MCF 10A (cell line): Measurements from ENCODE around the gene CNTN2. TPM values are rescaled to one million over a fixed set of nuclear protein-coding genes. Genes with fewer than 3 reads are reported as not detected.

ENCODE experiments used
- BruUV-seq: library from RNA; stranded (reverse); fragments of 400-500 nt; replicated peaks from 2 replicates; lab custom pipeline; 2021; lab: Mats Ljungman, UMichigan
- CTCF ChIA-PET: fragments of 300-600 bp; sonication (Branson Sonifier 250); formaldehyde crosslinking; extraction: SDS; loops from one replicate; lab custom pipeline; 2021; ENCODE audit warnings: antibody characterized with exemption, inconsistent platforms; lab: Yijun Ruan, JAX
- POLR2A ChIA-PET: fragments of 300-600, 350-650 bp; sonication (Branson Sonifier 250); formaldehyde crosslinking; extraction: SDS; loops from one replicate; lab custom pipeline; 2020; ENCODE audit warnings: antibody characterized with exemption, inconsistent platforms; lab: Yijun Ruan, JAX
- DNase-seq: peaks from one replicate; pipeline ENCODE4 v3.0.0-alpha.2; 2018; ENCODE audit not compliant: unreplicated experiment
- H3K27ac Mint-ChIP-seq: one replicate; pipeline ENCODE4 v1.8.0; 2022; ENCODE audit warnings: mild to moderate bottlenecking, low read depth, mixed read lengths; ENCODE audit not compliant: unreplicated experiment
- H3K27me3 Mint-ChIP-seq: one replicate; pipeline ENCODE4 v1.8.0; 2022; ENCODE audit warnings: mixed read lengths; ENCODE audit not compliant: insufficient read depth, unreplicated experiment
- H3K36me3 Mint-ChIP-seq: one replicate; pipeline ENCODE4 v1.8.0; 2022; ENCODE audit warnings: mild to moderate bottlenecking, moderate library complexity, mixed read lengths; ENCODE audit not compliant: insufficient read depth, unreplicated experiment
- H3K4me1 Mint-ChIP-seq: one replicate; pipeline ENCODE4 v1.8.0; 2022; ENCODE audit warnings: mixed read lengths; ENCODE audit not compliant: insufficient read depth, unreplicated experiment
- H3K4me3 Mint-ChIP-seq: one replicate; pipeline ENCODE4 v1.8.0; 2022; ENCODE audit warnings: mild to moderate bottlenecking, moderate library complexity, mixed read lengths; ENCODE audit not compliant: unreplicated experiment
- H3K9me3 Mint-ChIP-seq: one replicate; pipeline ENCODE4 v1.8.0; 2022; ENCODE audit warnings: mixed read lengths; ENCODE audit not compliant: unreplicated experiment
- intact Hi-C: fragments of 100-400 bp; cut with micrococcal nuclease; formaldehyde crosslinking; loops from 2 replicates; pipeline ENCODE4 v1.14.1; 2022
- total RNA-seq: library from RNA; stranded (reverse); gene quantifications from 2 replicates; pipeline ENCODE4 v1.2.3, GENCODE V29; 2022
- TF ChIP-seq, protein P1 (sequence below): fragments of 200-600 bp; IDR thresholded peaks from one replicate; pipeline ENCODE4 v1.8.0; 2022; ENCODE audit warnings: antibody characterized with exemption, mild to moderate bottlenecking; ENCODE audit not compliant: unreplicated experiment

CNTN2 gene
- total RNA-seq, 1 experiment from 2014 or later = 0.05 TPM

DNA sequence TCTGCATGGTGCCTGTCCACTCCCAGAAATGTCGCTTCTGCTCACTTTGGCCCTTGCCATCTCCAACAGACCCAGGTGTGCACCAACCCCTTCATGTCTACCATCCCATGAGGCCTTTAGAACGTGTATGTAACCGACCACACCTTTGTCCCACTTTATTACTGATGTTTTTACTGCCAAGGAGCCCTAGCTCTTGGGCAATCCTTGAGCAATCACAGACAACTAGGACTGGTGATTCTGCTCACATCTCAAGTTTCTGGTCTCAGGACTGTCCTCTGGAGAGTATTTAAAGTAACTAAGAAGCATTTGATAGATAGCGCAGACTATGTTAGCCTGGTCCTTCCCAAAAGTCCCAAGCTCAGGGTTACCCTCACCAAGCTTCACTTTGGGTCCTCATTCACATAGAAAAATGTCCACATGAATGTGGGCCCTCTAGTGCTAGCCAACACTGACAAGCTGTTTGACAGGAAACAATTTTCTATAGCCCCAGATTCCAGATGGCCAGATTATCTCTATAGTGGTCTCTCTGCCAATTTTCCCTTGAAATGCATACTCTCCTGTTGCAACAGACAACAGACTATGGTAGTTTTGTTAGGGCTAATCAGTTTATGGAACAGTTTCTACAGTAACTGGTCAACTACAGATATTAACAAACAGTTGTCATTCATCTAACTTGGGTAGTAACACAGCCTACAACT lies 48.2 kb downstream of the CNTN2 start:
- ChIA-PET POLR2A (interaction anchor here (0.7 to 8.0 kb wide), 8 partner anchors 8 to 1694 kb away, joined by 3 to 52 read pairs (median 4); partner anchors contain the start of gene RBBP5), CTCF (interaction anchor here (0.8 to 2.1 kb wide), 7 partner anchors 17 to 284 kb away, joined by 3 to 15 read pairs (median 4); no protein-coding TSS in a partner anchor)
- Mint-ChIP-seq H3K27ac (peak overlapping the region; percentile 40), H3K9me3 (no peaks in the 10 kb centered on the region), H3K4me3 (no peak overlapping the region), H3K4me1 (peaks cover 15% of the 10 kb centered on the region), H3K36me3 (peaks cover 97% of the 10 kb centered on the region), H3K27me3 (no peaks in the 10 kb centered on the region)
- TF ChIP-seq, protein P1, sequence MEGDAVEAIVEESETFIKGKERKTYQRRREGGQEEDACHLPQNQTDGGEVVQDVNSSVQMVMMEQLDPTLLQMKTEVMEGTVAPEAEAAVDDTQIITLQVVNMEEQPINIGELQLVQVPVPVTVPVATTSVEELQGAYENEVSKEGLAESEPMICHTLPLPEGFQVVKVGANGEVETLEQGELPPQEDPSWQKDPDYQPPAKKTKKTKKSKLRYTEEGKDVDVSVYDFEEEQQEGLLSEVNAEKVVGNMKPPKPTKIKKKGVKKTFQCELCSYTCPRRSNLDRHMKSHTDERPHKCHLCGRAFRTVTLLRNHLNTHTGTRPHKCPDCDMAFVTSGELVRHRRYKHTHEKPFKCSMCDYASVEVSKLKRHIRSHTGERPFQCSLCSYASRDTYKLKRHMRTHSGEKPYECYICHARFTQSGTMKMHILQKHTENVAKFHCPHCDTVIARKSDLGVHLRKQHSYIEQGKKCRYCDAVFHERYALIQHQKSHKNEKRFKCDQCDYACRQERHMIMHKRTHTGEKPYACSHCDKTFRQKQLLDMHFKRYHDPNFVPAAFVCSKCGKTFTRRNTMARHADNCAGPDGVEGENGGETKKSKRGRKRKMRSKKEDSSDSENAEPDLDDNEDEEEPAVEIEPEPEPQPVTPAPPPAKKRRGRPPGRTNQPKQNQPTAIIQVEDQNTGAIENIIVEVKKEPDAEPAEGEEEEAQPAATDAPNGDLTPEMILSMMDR = no peak
- DNase-seq = peak; percentile 75
- intact Hi-C loops = no loop called here
- no TSS peak for BruUV-seq

DNA sequence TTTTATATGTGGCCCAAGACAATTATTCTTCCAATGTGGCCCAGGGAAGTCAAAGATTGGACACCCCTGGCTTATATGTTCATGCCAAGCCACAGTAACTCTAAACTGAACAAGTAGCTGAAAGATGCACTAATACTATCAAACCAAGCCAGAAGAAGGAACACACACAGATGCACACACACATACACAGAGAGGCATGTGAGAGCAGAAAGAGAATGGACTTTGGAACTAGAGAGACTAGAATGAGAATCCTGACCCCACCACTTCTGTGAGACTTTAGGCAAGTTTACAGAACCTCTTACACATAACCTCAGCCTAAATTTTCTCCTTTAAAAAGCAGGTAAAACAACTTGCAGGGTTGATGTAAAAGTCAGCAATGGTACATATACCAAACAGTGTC lies 52.4 kb downstream of the CNTN2 start:
- Mint-ChIP-seq H3K36me3 (peaks cover 97% of the 10 kb centered on the region), H3K4me1 (peaks cover 14% of the 10 kb centered on the region), H3K27me3 (no peaks in the 10 kb centered on the region), H3K27ac (no peak overlapping the region), H3K9me3 (no peaks in the 10 kb centered on the region), H3K4me3 (no peak overlapping the region)
- ChIA-PET POLR2A (interaction anchor here (0.6 to 2.5 kb wide), 3 partner anchors 13 to 25 kb away, joined by 3 to 15 read pairs (median 7); partner anchors contain the start of gene RBBP5), CTCF (interaction anchor here (0.6 to 4.0 kb wide), 5 partner anchors 8 to 539 kb away, joined by 3 to 23 read pairs (median 6); no protein-coding TSS in a partner anchor)
- no TSS peak for BruUV-seq
- no peak for DNase-seq
- intact Hi-C loops = no loop called here
- TF ChIP-seq, protein P1 = no peak

DNA sequence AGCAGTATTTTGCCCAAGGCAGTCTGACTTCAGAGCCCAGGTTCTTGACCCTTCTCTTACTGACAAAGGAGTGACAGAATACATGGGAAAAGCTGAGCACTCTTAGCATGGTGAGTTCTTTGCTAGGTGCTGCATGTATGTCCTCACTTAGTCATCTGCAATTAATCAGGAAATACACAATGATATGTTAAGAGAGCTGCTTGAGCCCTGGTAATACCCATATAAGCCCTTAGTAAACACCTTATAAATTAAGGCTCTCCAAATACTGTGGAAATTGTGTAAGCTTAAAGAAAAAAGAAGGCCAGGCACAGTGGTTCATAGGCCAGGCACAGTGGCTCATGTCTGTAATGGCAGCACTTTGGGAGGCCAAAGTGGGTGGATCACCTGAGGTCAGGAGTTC lies 55.2 kb downstream of the CNTN2 start:
- BruUV-seq = no TSS peak
- DNase-seq = no peak
- Mint-ChIP-seq H3K4me3 (no peak overlapping the region), H3K27me3 (no peaks in the 10 kb centered on the region), H3K27ac (no peak overlapping the region), H3K9me3 (no peaks in the 10 kb centered on the region), H3K4me1 (no peaks in the 10 kb centered on the region), H3K36me3 (peaks cover 98% of the 10 kb centered on the region)
- ChIA-PET POLR2A (interaction anchor here (2.7 to 3.7 kb wide), 2 partner anchors 9 to 24 kb away, joined by 10 to 23 read pairs; partner anchors contain the start of gene RBBP5), CTCF (interaction anchor here (0.6 to 3.5 kb wide), 5 partner anchors 10 to 571 kb away, joined by 3 to 14 read pairs (median 4); no protein-coding TSS in a partner anchor)
- intact Hi-C loops = no loop called here
- TF ChIP-seq, protein P1 = no peak

DNA sequence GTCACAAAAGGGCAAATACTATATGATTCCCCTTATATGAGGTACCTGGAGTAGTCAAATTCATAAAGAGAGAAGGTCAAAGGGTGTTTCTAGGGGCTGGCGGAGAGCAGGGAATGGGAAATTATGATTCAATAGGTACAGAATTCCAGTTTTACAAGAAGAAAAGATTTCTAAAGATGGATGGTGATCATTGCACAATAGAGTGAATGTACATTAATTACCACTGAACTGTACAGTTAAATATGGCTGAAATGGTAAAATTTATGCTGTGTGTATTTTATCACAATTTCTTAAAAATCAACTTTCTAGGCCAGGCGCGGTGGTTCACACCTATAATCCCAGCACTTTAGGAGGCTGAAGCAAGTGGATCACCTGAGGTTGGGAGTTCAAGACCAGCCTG lies 59.4 kb downstream of the CNTN2 start:
- POLR2A ChIA-PET = interaction anchor here (1.0 kb wide), 1 partner anchor 20 kb away, joined by 3 read pairs; no protein-coding TSS in a partner anchor
- BruUV-seq = no TSS peak
- H3K27me3 Mint-ChIP-seq = no peaks in the 10 kb centered on the region
- CTCF ChIA-PET = interaction anchor here (0.6 to 2.4 kb wide), 4 partner anchors 41 to 1583 kb away, joined by 3 to 8 read pairs (median 3); no protein-coding TSS in a partner anchor
- no peak for DNase-seq
- TF ChIP-seq, protein P1 = no peak
- H3K4me1 Mint-ChIP-seq = no peaks in the 10 kb centered on the region
- H3K36me3 Mint-ChIP-seq = peaks cover 98% of the 10 kb centered on the region
- intact Hi-C loops = no loop called here
- no peak overlapping the region for H3K27ac Mint-ChIP-seq
- no peaks in the 10 kb centered on the region for H3K9me3 Mint-ChIP-seq
- no peak overlapping the region for H3K4me3 Mint-ChIP-seq
